Fibroblast of mammary gland (primary cell): ENCODE data around the gene NQO2.

Source experiments
- DNase-seq: peaks from one replicate; pipeline ENCODE4 v3.0.0-alpha.2; 2010; ENCODE audit warnings: low read depth
- H3K4me3 ChIP-seq: 2 replicates; pipeline ENCODE4 v1.5.1; 2011; ENCODE audit warnings: low read depth, mild to moderate bottlenecking, low read length, moderate library complexity; ENCODE audit not compliant: control insufficient read depth
- TF ChIP-seq, protein P1 (sequence below): conservative IDR thresholded peaks from 2 replicates; pipeline ENCODE4 v1.5.1; 2011; ENCODE audit warnings: low read depth, low read length, inconsistent platforms; ENCODE audit not compliant: control insufficient read depth, insufficient read depth

NQO2 gene

DNA sequence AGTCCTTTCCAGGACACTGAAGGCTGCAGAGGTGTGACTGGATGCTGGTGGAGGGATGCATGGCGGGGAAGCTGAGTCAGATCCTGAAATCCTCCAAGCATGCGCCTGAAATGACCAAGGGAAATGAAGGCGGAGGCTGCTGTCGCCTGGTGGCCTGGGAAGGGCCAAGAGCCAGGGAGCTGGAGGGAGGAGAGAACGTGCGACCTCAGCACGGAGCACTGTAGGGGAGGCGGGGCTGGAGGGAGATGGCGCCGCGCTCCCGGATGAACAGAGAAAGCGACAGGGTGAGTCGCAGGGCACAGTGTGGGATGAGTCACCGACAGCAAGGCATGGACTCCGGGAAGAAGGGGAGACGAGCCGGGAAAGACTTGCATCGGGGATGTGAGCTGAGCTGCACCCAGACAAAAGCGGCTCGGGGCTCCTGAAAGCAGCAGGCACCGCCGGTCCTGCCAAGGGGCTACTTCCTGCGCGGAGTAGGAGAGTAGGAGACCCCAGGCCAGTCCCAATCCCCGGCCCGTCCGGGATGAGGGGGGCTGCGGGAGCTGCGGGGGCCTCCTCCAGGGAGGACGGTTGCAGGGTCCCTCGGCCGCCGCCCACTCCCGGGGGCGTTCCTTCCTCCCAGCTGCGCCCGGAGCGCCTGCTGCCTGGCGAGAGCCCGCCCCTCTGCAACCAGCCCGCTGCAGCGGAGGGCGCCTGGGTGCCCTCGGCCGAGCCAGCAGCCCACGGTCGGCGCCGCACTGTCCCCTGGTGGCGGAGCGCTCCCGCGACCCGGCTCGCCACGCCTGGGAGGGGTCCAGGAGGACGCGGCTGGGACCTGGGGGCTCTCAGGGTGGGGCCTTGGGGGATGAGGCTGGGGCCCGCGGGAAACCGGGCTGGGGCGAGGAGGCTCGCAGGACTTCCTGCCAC, 11.0 kb upstream of the NQO2 start:
- peak; percentile 92 for DNase-seq
- TF ChIP-seq, protein P1, sequence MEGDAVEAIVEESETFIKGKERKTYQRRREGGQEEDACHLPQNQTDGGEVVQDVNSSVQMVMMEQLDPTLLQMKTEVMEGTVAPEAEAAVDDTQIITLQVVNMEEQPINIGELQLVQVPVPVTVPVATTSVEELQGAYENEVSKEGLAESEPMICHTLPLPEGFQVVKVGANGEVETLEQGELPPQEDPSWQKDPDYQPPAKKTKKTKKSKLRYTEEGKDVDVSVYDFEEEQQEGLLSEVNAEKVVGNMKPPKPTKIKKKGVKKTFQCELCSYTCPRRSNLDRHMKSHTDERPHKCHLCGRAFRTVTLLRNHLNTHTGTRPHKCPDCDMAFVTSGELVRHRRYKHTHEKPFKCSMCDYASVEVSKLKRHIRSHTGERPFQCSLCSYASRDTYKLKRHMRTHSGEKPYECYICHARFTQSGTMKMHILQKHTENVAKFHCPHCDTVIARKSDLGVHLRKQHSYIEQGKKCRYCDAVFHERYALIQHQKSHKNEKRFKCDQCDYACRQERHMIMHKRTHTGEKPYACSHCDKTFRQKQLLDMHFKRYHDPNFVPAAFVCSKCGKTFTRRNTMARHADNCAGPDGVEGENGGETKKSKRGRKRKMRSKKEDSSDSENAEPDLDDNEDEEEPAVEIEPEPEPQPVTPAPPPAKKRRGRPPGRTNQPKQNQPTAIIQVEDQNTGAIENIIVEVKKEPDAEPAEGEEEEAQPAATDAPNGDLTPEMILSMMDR, result peak; percentile 41
- peak overlapping the region; percentile 73 for H3K4me3 ChIP-seq

DNA sequence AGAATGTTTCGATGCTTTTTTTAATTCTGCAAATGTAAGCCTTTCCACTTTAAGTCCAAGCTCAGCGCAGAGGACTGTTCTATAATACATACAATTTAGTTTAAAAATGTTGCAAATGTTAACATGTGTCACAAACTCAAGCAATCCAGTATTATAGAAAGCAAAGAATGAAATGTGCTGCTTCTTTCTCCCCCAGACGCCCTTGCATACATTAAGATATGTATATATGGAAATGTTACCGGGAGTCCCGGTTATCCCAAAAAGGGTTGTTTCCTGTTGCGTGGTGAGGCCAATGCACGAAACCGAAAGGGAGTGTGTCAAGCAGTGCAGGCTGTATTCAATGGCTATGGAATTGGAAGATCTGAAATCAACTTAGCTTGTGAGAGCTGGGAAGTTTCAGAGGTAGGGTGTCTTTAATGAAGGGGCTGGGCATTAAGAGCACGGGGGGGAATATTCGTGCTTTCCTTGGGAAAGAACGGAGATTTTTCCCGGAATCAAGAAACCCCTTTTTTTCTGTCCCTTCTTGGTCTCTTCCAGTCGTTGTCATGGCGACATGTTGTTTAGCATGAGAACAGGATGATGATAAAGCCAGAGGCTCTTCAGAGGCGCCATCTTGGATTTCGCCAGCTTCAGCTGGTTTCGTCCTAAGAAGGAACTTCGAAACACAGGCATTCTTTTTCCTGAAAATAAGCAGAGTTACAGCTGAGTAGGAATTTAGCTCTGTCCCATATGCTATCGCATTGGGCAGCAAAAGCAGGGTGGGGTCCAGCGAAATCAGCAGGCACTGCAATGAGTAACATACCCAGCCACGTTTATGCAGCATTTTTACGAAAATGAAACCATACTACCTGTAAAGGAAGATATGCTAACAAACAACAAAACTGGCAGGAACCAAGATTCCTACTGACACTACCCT, 10.1 kb upstream of the NQO2 start:
- H3K4me3 ChIP-seq, result peak overlapping the region; percentile 73
- TF ChIP-seq, protein P1, result no peak
- DNase-seq, result peak; percentile 97

DNA sequence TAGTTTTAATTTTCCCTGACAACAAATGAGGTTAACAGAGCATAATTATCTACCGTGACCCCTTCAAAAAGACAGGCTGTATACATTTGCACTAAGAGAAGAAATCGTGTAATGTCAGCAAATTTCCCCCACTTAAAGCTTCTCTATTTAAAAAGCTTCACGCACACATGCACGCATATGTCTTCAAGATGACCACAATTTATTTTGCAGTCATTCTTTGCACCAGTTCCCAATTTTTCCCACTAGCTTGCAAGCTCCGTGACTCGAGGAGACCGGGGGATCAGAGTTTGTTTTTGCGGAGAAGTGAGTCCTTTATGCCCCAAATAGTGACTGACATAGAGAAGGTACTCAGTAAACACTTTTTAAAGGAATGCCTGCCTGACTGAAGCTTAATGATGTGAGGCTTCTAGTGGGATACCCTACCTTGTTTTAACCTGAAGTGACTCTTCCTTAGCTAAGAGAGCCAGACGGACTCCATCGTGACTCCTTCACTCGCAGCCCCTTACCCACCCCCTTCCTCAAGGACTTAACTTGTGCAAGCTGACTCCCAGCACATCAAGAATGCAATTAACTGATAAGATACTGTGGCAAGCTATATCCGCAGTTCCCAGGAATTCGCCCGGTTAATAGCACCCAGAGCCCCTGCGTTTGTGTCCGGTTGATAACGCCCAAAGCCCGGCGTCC, 9.3 kb upstream of the NQO2 start:
- TF ChIP-seq, protein P1, result no peak
- peak; percentile 26 for DNase-seq

DNA sequence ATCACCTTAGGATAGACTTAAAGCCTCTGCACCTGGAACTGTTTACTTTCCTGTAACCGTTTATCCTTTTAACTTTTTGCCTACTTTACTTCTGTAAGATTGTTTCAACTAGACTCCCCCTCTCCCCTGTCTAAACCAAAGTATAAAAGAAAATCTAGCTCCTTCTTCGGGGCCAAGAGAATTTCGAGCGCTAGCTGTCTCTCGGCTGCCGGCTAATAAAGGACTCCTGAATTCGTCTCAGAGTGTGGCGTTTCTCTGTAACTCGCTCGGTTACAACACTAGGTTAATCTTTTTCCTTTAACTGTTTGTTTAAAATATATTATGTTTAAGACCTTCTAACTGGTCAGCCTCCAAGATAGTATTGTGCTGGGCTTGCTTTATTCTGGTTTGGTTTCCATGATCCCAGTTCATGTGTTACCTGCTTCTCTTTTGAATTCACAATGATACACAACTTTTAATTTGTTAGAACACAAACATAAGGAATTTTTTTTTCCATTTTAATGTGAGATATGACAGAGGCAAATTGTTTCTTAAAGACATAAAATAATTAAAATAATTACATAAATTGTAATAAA, 8.7 kb upstream of the NQO2 start:
- peak overlapping the region; percentile 73 for H3K4me3 ChIP-seq
- DNase-seq, result no peak
- TF ChIP-seq, protein P1, result no peak

More for the DNA sequence above, 9.3 kb upstream of the NQO2 start:
- H3K4me3 ChIP-seq, result peak overlapping the region; percentile 73

DNA sequence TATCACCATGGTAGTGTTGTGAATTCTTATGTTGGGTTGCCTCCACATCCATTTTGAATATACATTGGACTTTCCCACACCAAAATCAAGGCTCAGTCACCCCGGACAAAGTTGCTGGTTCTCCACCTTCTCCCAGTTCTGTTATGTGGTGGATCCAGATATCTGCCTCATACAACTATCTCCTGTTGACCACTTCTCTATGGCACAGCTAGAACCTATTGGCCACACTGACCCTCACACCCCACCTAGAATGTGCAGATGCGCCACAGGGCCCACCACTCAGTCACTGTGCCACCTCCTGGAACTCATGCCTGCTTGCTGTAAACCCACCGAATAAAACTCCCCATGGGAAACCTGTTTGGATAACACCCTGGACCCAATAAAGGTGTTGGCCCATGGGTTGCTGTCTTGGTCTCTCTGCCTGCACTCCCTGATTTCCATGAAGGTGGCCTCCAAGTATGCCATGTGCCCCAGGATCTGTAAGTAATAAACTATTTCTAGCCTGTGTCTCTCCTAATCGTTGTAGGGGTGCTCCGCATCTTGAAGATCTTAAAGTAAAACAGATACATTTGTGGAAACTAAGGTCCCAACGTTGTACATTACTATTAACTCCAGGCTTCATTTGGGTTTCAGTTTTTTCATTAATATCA, 7.2 kb upstream of the NQO2 start:
- TF ChIP-seq, protein P1, result no peak
- no peak for DNase-seq
- H3K4me3 ChIP-seq, result no peak overlapping the region
